IMR-90 (cell line): ENCODE results near the gene CDK14. TPM values are rescaled to one million over a fixed set of nuclear protein-coding genes. Genes with fewer than 3 reads are reported as not detected.

Experiments
- ATAC-seq: fragments of 200-7000 bp; cut with Tn5 transposase; 2 replicates; pipeline ENCODE4 v1.9.1; 2020; ENCODE audit warnings: low read depth, mild to moderate bottlenecking, moderate library complexity
- BruUV-seq: library from RNA; stranded (reverse); fragments of 400-500 nt; replicated peaks from 2 replicates; lab custom pipeline; 2021; lab: Mats Ljungman, UMichigan
- CTCF ChIA-PET: fragments of 300-600 bp; formaldehyde crosslinking; extraction: SDS; loops from one replicate; lab custom pipeline; 2021; ENCODE audit warnings: antibody characterized with exemption; lab: Yijun Ruan, JAX
- POLR2A ChIA-PET: fragments of 300-600 bp; sonication (Branson Sonifier 250); formaldehyde crosslinking; loops from one replicate; lab custom pipeline; 2022; ENCODE audit warnings: antibody characterized with exemption; ENCODE audit not compliant: unreplicated experiment; lab: Charles Lee
- DNase-seq: peaks from one replicate; pipeline ENCODE4 v3.0.0; 2013
- H2AFZ ChIP-seq: replicated peaks from 2 replicates; pipeline ENCODE3; 2013; ENCODE audit warnings: low read length, mild to moderate bottlenecking; ENCODE audit not compliant: poor library complexity
- H2AK5ac ChIP-seq: 2 replicates; pipeline ENCODE4 v1.6.1; 2013; ENCODE audit warnings: low read depth, low read length, inconsistent platforms
- H2AK9ac ChIP-seq: replicated peaks from 2 replicates; pipeline ENCODE3; 2013; ENCODE audit warnings: mild to moderate bottlenecking, low read depth, low read length, moderate library complexity; ENCODE audit not compliant: poor library complexity
- H2BK120ac ChIP-seq: 2 replicates; pipeline ENCODE4 v1.6.1; 2013; ENCODE audit warnings: low read depth, low read length, inconsistent platforms
- H2BK15ac ChIP-seq: 3 replicates; pipeline ENCODE4 v1.6.1; 2013; ENCODE audit warnings: low read depth, low read length, inconsistent platforms
- H2BK20ac ChIP-seq: 2 replicates; pipeline ENCODE4 v1.6.1; 2013; ENCODE audit warnings: low read depth, mild to moderate bottlenecking, inconsistent platforms, low read length, moderate library complexity
- H2BK5ac ChIP-seq: 2 replicates; pipeline ENCODE4 v1.6.1; 2013; ENCODE audit warnings: mild to moderate bottlenecking, low read depth, low read length, inconsistent platforms; ENCODE audit not compliant: poor library complexity, severe bottlenecking
- H3K14ac ChIP-seq: replicated peaks from 2 replicates; pipeline ENCODE4 v1.6.1; 2013; ENCODE audit warnings: low read depth, low read length, inconsistent platforms
- H3K18ac ChIP-seq: 2 replicates; pipeline ENCODE4 v1.6.1; 2013; ENCODE audit warnings: low read depth, low read length, control low read depth
- H3K23ac ChIP-seq: 2 replicates; pipeline ENCODE4 v1.6.1; 2013; ENCODE audit warnings: low read depth, low read length, inconsistent platforms
- H3K27ac ChIP-seq: 2 replicates; pipeline ENCODE4 v1.5.1; 2013; ENCODE audit warnings: mild to moderate bottlenecking, control low read depth, low read length; ENCODE audit not compliant: insufficient read depth
- H3K27me3 ChIP-seq: 2 replicates; pipeline ENCODE4 v1.6.1; 2013; ENCODE audit warnings: low read length; ENCODE audit not compliant: control insufficient read depth, insufficient read depth
- H3K36me3 ChIP-seq: 2 replicates; pipeline ENCODE4 v1.6.1; 2013; ENCODE audit warnings: low read length, mixed read lengths; ENCODE audit not compliant: control insufficient read depth, insufficient read depth
- H3K4ac ChIP-seq: 2 replicates; pipeline ENCODE4 v1.6.1; 2013; ENCODE audit warnings: low read depth, low read length, inconsistent platforms
- H3K4me1 ChIP-seq: 2 replicates; pipeline ENCODE4 v1.6.1; 2013; ENCODE audit warnings: low read length, mixed read lengths; ENCODE audit not compliant: control insufficient read depth, insufficient read depth
- H3K4me2 ChIP-seq: 2 replicates; pipeline ENCODE4 v1.6.1; 2013; ENCODE audit warnings: low read depth, mild to moderate bottlenecking, control low read depth, low read length, moderate library complexity
- H3K4me3 ChIP-seq: 2 replicates; pipeline ENCODE4 v1.5.1; 2013; ENCODE audit warnings: low read depth, mild to moderate bottlenecking, control low read depth, low read length, moderate library complexity; ENCODE audit not compliant: insufficient read depth
- H3K56ac ChIP-seq: 2 replicates; pipeline ENCODE4 v1.6.1; 2013; ENCODE audit warnings: low read length, inconsistent platforms; ENCODE audit not compliant: insufficient read depth; ENCODE audit errors: extremely low read depth
- H3K79me1 ChIP-seq, 2 experiments: 2 replicates each; pipeline ENCODE4 v1.6.1; 2013; ENCODE audit warnings: low read length in 2 of 2, inconsistent platforms in 1 of 2, low read depth in 1 of 2
- H3K9ac ChIP-seq: 2 replicates; pipeline ENCODE4 v1.6.1; 2013; ENCODE audit warnings: low read depth, low read length, control low read depth
- H3K9me1 ChIP-seq: 2 replicates; pipeline ENCODE4 v1.6.1; 2013; ENCODE audit warnings: low read length, inconsistent platforms; ENCODE audit not compliant: insufficient read depth
- H3K9me3 ChIP-seq: 2 replicates; pipeline ENCODE4 v1.6.1; 2013; ENCODE audit warnings: low read length; ENCODE audit not compliant: control insufficient read depth, insufficient read depth
- H4K20me1 ChIP-seq: 2 replicates; pipeline ENCODE4 v1.6.1; 2013; ENCODE audit warnings: low read length, inconsistent platforms; ENCODE audit not compliant: insufficient read depth
- H4K5ac ChIP-seq: 2 replicates; pipeline ENCODE4 v1.6.1; 2013; ENCODE audit warnings: mild to moderate bottlenecking, low read depth, low read length, control low read depth
- H4K8ac ChIP-seq, 2 experiments: 2 replicates each; pipeline ENCODE4 v1.6.1; 2013; ENCODE audit warnings: low read depth in 2 of 2, low read length in 2 of 2, control low read depth in 1 of 2, inconsistent platforms in 1 of 2
- H4K91ac ChIP-seq: 2 replicates; pipeline ENCODE4 v1.6.1; 2013; ENCODE audit warnings: low read depth, low read length, inconsistent platforms; ENCODE audit not compliant: insufficient read depth
- BHLHE40 ChIP-seq: fragments of 150-350 bp; IDR thresholded peaks from 2 replicates; pipeline ENCODE4 v1.6.1; 2016; ENCODE audit warnings: mild to moderate bottlenecking, low read depth, low read length
- CTCF ChIP-seq: conservative IDR thresholded peaks from 2 replicates; pipeline ENCODE4 v1.5.1; 2012; ENCODE audit warnings: mild to moderate bottlenecking, low read depth, low read length, improper control_type of control experiment
- NFE2L2 ChIP-seq: fragments of 150-350 bp; IDR thresholded peaks from 2 replicates; pipeline ENCODE4 v1.6.1; 2016; ENCODE audit warnings: low read depth, mild to moderate bottlenecking, low read length
- RAD21 ChIP-seq: IDR thresholded peaks from 2 replicates; pipeline ENCODE4 v1.6.1; 2012; ENCODE audit warnings: low read length, improper control_type of control experiment
- SMC3 ChIP-seq: fragments of 150-350 bp; IDR thresholded peaks from 2 replicates; pipeline ENCODE4 v1.6.1; 2016; ENCODE audit warnings: low read depth, mild to moderate bottlenecking, antibody characterized with exemption, low read length, moderate library complexity
- WGBS, 2 experiments: methylation state at CpG; one replicate each; pipeline versions ENCODE4 v1.1.5 to v1.1.7; 2013; ENCODE audit warnings: missing lambda C conversion rate in 2 of 2; ENCODE audit not compliant: insufficient read length in 1 of 2; ENCODE audit errors: extremely low coverage in 2 of 2; 5-methylcytosine and 5-hydroxymethylcytosine counted together
- dilution Hi-C: fragments of 300-500 bp; cut with HindIII; formaldehyde crosslinking; loops from one replicate; pipeline ENCODE4 v1.14.3; 2018; ENCODE audit warnings: low sequenced_read_pairs; ENCODE audit not compliant: unreplicated experiment
- in situ Hi-C: fragments of 300-500 bp; cut with MboI; formaldehyde crosslinking; loops from 3 replicates; pipeline ENCODE4 v1.14.3; 2019; ENCODE audit warnings: low sequenced_read_pairs, inconsistent platforms, mixed read lengths
- intact Hi-C: fragments of 100-400 bp; cut with micrococcal nuclease; formaldehyde crosslinking; loops from 2 replicates; pipeline ENCODE4 v1.10.0; 2022
- polyA plus RNA-seq, 3 experiments: library from polyadenylated mRNA; depleted of rRNA; stranded (reverse); fragments of >200 nt; gene quantifications; 2 replicates each; pipeline ENCODE4 v1.2.3, GENCODE V29; 2012; ENCODE audit warnings: low replicate concordance in 1 of 3
- total RNA-seq: library from RNA; depleted of rRNA; stranded (reverse); fragments of >200 nt; gene quantifications from 2 replicates; pipeline ENCODE4 v1.2.3, GENCODE V29; 2012

CDK14 gene
- total and polyA plus RNA-seq, 2 of the 4 experiments (the other 2 are of a cell fraction): 10.1 to 29.6 TPM

GRCh38 chr7:91082852-91083495, 486.9 kb downstream of the CDK14 start:
- Histone ChIP-seq H3K79me1 (no peaks in the 10 kb centered on the region; a peak in 1 of 4 replicates), H2BK15ac (no peak overlapping the region), H3K9ac (no peak overlapping the region), H4K20me1 (no peaks in the 10 kb centered on the region), H3K23ac (no peak overlapping the region), H2AK5ac (no peak overlapping the region), H3K56ac (no peak overlapping the region), H3K27ac (peak overlapping the region; percentile 13; the same call in 1 of the 2 replicates), H3K18ac (no peak overlapping the region; the same call in 1 of the 2 replicates), H3K9me1 (peaks cover 9% of the 10 kb centered on the region; the same call in 1 of the 2 replicates), H3K27me3 (no peaks in the 10 kb centered on the region), H3K4me2 (peak overlapping the region; percentile 89; the same call in 1 of the 2 replicates), H3K14ac (no peak overlapping the region; the same call in 1 of the 2 replicates), H2AK9ac (no peak overlapping the region), H3K36me3 (0 out of 2 replicates have a peak, but pooled peaks cover 1% of the 10 kb centered on the region), H3K4me1 (0 out of 2 replicates have a peak, but pooled peaks cover 2% of the 10 kb centered on the region), H4K5ac (no peak overlapping the region), H2BK120ac (no peak overlapping the region), H3K9me3 (no peaks in the 10 kb centered on the region), H2BK5ac (no peak overlapping the region), H3K4ac (peak overlapping the region; percentile 26), H3K4me3 (no peak overlapping the region), H2AFZ (no peak overlapping the region), H2BK20ac (peak overlapping the region; percentile 38), H4K8ac (no peak overlapping the region), H4K91ac (no peak overlapping the region)
- ChIA-PET CTCF (interaction anchor here (0.5 to 1.4 kb wide), 11 partner anchors 14 to 1942 kb away, joined by 3 to 7 read pairs (median 4); no protein-coding TSS in a partner anchor), POLR2A (no interaction called here)
- dilution Hi-C loops (no loop called here), intact Hi-C loops (loop anchor here (2.0 to 10.0 kb wide), 8 partner anchors 302 to 862 kb away; partner anchors contain the start of genes AKAP9 and MTERF1), in situ Hi-C loops (loop anchor here (10.0 to 25.0 kb wide), 3 partner anchors 529 to 792 kb away; no protein-coding TSS in a partner anchor)
- peak; percentile 43; the same call in 1 of the 2 replicates for ATAC-seq
- BruUV-seq: no TSS peak
- TF ChIP-seq RAD21 (peak; percentile 69), NFE2L2 (no peak), CTCF (peak; percentile 70), SMC3 (peak; percentile 63), BHLHE40 (no peak)
- WGBS, 2 experiments: no CpG with 5 or more reads among the region's 2 CpGs
- peak; percentile 62 for DNase-seq
